Heart right ventricle (tissue), 16 donors: Measurements from ENCODE around the gene GIMAP6. TPM values are rescaled to one million over a fixed set of nuclear protein-coding genes. Genes with fewer than 3 reads are reported as not detected.
A peak's percentile ranks its signal among the peaks of the same experiment; 100 is the strongest.

ENCODE experiments used
- ATAC-seq, 8 donors: fragments of 200-7000 bp; cut with Tn5 transposase; one replicate each; pipeline ENCODE4 v1.9.1; 2020; ENCODE audit warnings: mild to moderate bottlenecking in 8 of 8, moderate library complexity in 8 of 8, moderate number of reproducible peaks in 1 of 8
- DNase-seq, 2 donors: peaks; one replicate each; pipeline ENCODE4 v3.0.0-alpha.2; 2020
- H3K27ac ChIP-seq, 10 donors: fragments of 200-600 bp; sonication (generic) in 2 of 10; one replicate each; pipeline versions ENCODE4 v1.5.0 to v1.8.0; 2020 to 2022; ENCODE audit warnings: mild to moderate bottlenecking in 3 of 10
- H3K27me3 ChIP-seq, 7 donors: fragments of 200-600 bp; one replicate each; pipeline ENCODE4 v1.8.0; 2021 to 2022; ENCODE audit warnings: mild to moderate bottlenecking in 2 of 7
- H3K36me3 ChIP-seq, 9 donors: fragments of 200-600 bp; sonication (generic) in 1 of 9; one replicate each; pipeline versions ENCODE4 v1.5.0 to v1.8.0; 2020 to 2022; ENCODE audit warnings: mild to moderate bottlenecking in 2 of 9
- H3K4me1 ChIP-seq, 9 donors: fragments of 200-600 bp; sonication (generic) in 1 of 9; one replicate each; pipeline versions ENCODE4 v1.5.0 to v1.8.0; 2020 to 2022; ENCODE audit warnings: mild to moderate bottlenecking in 4 of 9
- H3K4me3 ChIP-seq, 10 donors: fragments of 200-600 bp; sonication (generic) in 2 of 10; one replicate each; pipeline versions ENCODE4 v1.5.0 to v1.8.0; 2020 to 2022; ENCODE audit warnings: mild to moderate bottlenecking in 7 of 10, moderate library complexity in 2 of 10
- H3K9me3 ChIP-seq, 11 donors: fragments of 200-600 bp in 10 of 11; sonication (generic) in 2 of 11; one replicate each; pipeline versions ENCODE4 v1.5.0 to v1.8.0; 2013 to 2022; ENCODE audit warnings: mild to moderate bottlenecking in 2 of 11, control low read depth in 1 of 11, moderate library complexity in 1 of 11
- WGBS, 2 donors: extraction: QIAGEN DNeasy Blood & Tissue Kit; methylation state at CpG; one replicate each; pipeline ENCODE4 v1.1.7; 2013; ENCODE audit warnings: inconsistent platforms in 1 of 2; 5-methylcytosine and 5-hydroxymethylcytosine counted together
- intact Hi-C, 10 donors: fragments of 100-400 bp; cut with DNase I; formaldehyde crosslinking; loops; one replicate each; pipeline versions ENCODE4 v1.11.1 to v1.14.2; 2022
- polyA plus RNA-seq, 2 donors: library from polyadenylated mRNA; stranded (reverse); fragments of 200-250 nt; gene quantifications; one replicate each; pipeline ENCODE4 v1.2.3, GENCODE V29; 2013
- total RNA-seq, 10 donors: library from RNA; stranded (reverse); fragmentation: NEBNext Ultra II Directional in 3 of 10; extraction: Animal tissue kit (Norgen Biotek cat#: 25700) in 3 of 10; gene quantifications; one replicate each; pipeline versions ENCODE4 v1.2.1 to v1.2.4, GENCODE V29; 2021 to 2023
- TF ChIP-seq, protein P1 (sequence below), 9 donors: fragments of 200-600 bp; sonication (generic) in 2 of 9; IDR thresholded peaks; one replicate each; pipeline versions ENCODE4 v1.5.0 to v1.8.0; 2021 to 2022; ENCODE audit warnings: antibody characterized with exemption in 9 of 9, mild to moderate bottlenecking in 5 of 9, moderate library complexity in 1 of 9
- donor health status: Arrhythmogenic right ventricular cardiomyopathy.
- donor health status: ischemic (EF 13 %, LVEDD 7.1; RV severe dilation, severe dysfunction).
- donor health status: healthy with polysubstance abuse.
- donor health status: DM: no; HTN: yes; CAD: no.
- donor health status: DM: no; HTN: no; CAD: no.
- donor health status: ischemic (EF 25% LVEDD 6.9; RV normal size, moderate dysfunction).
- donor health status: ischemic (EF 25% LVEDD 5.7; RV mildly dilated, moderate dysfunction).
- donor health status: healthy.
- donor health status: DM: yes; HTN: yes; CAD: no.
- donor health status: Ischemic cardiomyopathy.
- donor health status: ischemic (EF 35%, LVEDD 5.7; RV mildly dilated, moderate dysfunction).
- donor health status: nonischemic (EF 11% LVEDD 7.7; RV severe dilation, severe dysfunction).
- donor health status: DM: yes; HTN: yes; CAD: no.
- donor health status: PGD.
- donor health status: ischemic (EF 29% LVEDD 5.4; RV normal size, mild dysfunction).
- donor health status: nonischemic (EF 23%, LVEDD 6.1; RV moderate dilation, normal function).

Gene GIMAP6
- total and polyA plus RNA-seq, 12 donors = 13.7 to 42.9 (median 24.5) TPM

DNA sequence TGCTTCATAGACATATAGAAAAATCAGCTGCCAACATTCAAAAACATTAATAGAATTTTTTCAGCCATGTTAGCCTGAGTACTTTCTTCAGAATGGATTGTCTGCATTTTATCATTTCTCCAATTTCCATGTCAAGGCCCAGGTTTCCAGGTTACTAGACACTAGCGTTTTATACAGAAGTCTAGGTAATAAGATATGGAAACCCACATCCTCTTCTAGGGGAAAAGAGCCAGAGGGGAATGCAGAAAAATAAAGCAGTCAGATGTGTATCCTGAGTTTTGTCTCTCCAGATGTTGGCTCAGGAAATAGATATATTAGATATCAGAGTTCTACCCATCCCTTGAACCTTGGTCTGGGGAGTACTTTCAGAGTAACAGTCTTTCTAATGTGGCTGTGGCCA is 44.6 kb downstream of the GIMAP6 start:
- peaks cover 0 to 41% (median 29%) of the 10 kb centered on the region in 9 donors for H3K4me1 ChIP-seq
- peaks cover 0 to 21% (median 0%) of the 10 kb centered on the region in 11 donors for H3K9me3 ChIP-seq
- DNase-seq (no peak), ATAC-seq (no peak)
- peak overlapping the region in 1 of 10 donors; percentile 25 for H3K4me3 ChIP-seq
- no peaks in the 10 kb centered on the region for H3K36me3 ChIP-seq
- intact Hi-C loops = loop anchor here in 3 of 10 donors (5.0 kb wide), 3 partner anchors 40 to 150 kb away; partner anchors contain the start of gene GIMAP5 (in 1 of the 3)
- peak overlapping the region; percentile 59 to 95 (median 78) for H3K27ac ChIP-seq
- no peaks in the 10 kb centered on the region for H3K27me3 ChIP-seq
- WGBS, 2 donors = 60% methylated on average over 1 of the region's 1 CpG
- TF ChIP-seq, protein P1, sequence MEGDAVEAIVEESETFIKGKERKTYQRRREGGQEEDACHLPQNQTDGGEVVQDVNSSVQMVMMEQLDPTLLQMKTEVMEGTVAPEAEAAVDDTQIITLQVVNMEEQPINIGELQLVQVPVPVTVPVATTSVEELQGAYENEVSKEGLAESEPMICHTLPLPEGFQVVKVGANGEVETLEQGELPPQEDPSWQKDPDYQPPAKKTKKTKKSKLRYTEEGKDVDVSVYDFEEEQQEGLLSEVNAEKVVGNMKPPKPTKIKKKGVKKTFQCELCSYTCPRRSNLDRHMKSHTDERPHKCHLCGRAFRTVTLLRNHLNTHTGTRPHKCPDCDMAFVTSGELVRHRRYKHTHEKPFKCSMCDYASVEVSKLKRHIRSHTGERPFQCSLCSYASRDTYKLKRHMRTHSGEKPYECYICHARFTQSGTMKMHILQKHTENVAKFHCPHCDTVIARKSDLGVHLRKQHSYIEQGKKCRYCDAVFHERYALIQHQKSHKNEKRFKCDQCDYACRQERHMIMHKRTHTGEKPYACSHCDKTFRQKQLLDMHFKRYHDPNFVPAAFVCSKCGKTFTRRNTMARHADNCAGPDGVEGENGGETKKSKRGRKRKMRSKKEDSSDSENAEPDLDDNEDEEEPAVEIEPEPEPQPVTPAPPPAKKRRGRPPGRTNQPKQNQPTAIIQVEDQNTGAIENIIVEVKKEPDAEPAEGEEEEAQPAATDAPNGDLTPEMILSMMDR (IDR thresholded peaks at IDR 0.05) = no peak

DNA sequence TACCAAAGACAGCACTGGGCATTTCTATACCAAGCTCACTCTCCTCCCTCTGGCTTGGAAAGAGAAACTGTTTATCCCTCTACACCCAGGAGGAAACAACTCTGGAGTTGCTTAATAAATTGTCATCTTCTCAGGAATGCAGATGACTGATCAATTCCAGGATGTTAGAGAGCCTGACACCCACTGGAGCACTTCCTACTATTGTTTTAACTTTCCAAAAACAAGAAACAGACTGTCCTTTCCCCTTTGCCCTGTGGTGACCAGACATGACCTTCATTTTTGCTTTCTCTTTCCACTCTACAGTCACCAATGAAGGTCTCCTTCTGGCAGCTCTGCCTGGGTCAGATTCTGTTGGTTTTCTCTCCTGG is 45.4 kb downstream of the GIMAP6 start:
- H3K27ac ChIP-seq = peak overlapping the region; percentile 59 to 95 (median 78)
- TF ChIP-seq, protein P1 (IDR thresholded peaks at IDR 0.05) = no peak
- H3K36me3 ChIP-seq = no peaks in the 10 kb centered on the region
- ATAC-seq (peak; percentile 89 to 97 (median 93)), DNase-seq (peak in 1 of 2 donors; percentile 49)
- intact Hi-C loops = loop anchor here in 3 of 10 donors (5.0 kb wide), 3 partner anchors 41 to 151 kb away; partner anchors contain the start of gene GIMAP5 (in 1 of the 3)
- no peaks in the 10 kb centered on the region for H3K27me3 ChIP-seq
- H3K4me3 ChIP-seq = peak overlapping the region in 2 of 10 donors; percentile 14 to 25
- peaks cover 0 to 14% (median 0%) of the 10 kb centered on the region in 11 donors for H3K9me3 ChIP-seq
- peaks cover 0 to 41% (median 29%) of the 10 kb centered on the region in 9 donors for H3K4me1 ChIP-seq

DNA sequence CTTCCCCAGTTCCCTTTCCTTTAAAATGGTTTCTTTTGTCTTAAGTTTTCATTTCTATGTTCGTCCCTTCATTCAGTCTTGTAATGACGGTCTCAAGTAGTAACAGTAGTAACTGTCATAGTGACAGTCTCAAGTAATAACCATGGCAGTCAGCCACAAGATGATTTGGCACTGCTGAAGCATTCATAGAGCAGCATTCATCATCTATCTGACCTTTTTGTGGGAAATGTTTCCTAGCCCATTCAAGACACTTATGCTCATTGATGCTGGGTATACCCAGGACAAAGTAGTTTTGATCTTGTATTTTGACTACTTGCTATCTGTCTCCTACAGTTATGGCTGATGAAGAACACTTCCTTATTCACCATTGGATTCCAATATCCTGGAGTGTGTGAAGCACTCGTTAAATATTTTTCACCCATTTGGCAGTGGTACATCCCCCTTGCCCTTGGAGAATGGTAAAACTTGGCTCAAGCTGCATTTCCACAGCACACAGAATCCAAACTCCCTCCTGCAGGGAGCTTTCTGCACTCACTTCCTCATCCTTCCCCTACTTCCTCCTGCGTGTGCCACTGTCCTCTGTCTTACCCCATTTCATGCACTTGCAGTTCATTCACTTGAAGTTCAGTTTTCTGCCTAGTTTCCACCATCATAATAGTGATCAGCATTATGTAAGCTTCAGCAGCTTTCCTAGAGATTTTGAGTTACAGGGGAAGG is 46.0 kb downstream of the GIMAP6 start:
- Histone ChIP-seq H3K36me3 (no peaks in the 10 kb centered on the region), H3K4me1 (peaks cover 0 to 41% (median 29%) of the 10 kb centered on the region in 9 donors), H3K27me3 (no peaks in the 10 kb centered on the region), H3K27ac (peak overlapping the region; percentile 50 to 95 (median 77)), H3K4me3 (peak overlapping the region in 2 of 10 donors; percentile 14 to 17), H3K9me3 (peaks cover 0 to 14% (median 1%) of the 10 kb centered on the region in 11 donors)
- intact Hi-C loops = loop anchor here in 3 of 10 donors (5.0 kb wide), 3 partner anchors 41 to 151 kb away; partner anchors contain the start of gene GIMAP5 (in 1 of the 3)
- ATAC-seq = peak; percentile 49 to 71 (median 58)
- TF ChIP-seq, protein P1 (IDR thresholded peaks at IDR 0.05) = no peak
- WGBS, 2 donors = 43 to 44% methylated on average over 4 of the region's 4 CpGs
- DNase-seq = no peak

DNA sequence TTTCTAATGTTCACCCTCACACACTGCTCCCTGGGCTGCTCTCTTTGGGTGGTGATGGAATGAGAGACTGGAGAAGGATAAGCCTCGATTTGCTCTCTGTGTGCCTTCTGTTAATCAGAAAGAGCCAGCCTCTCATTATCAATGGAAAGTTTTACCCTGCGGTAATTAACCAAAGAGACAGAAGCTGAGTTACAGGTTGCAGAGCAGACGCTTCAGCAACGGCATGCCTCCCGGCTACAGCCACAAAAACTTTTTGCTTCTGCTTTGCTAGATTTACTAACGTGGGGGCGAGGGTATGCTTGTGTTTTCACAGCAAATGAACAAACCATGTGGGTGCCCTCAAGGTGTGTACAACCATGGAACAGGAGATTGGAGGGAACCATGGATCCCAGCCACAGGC is 47.0 kb downstream of the GIMAP6 start:
- Histone ChIP-seq H3K36me3 (no peaks in the 10 kb centered on the region), H3K9me3 (peaks cover 0 to 20% (median 6%) of the 10 kb centered on the region in 11 donors), H3K27me3 (no peaks in the 10 kb centered on the region), H3K4me3 (no peak overlapping the region), H3K4me1 (peaks cover 0 to 46% (median 29%) of the 10 kb centered on the region in 9 donors), H3K27ac (peak overlapping the region; percentile 45 to 95 (median 77))
- intact Hi-C loops = loop anchor here in 3 of 10 donors (5.0 kb wide), 3 partner anchors 42 to 152 kb away; partner anchors contain the start of gene GIMAP5 (in 1 of the 3)
- TF ChIP-seq, protein P1 (IDR thresholded peaks at IDR 0.05) = no peak
- DNase-seq (no peak), ATAC-seq (no peak)
- 82 to 85% methylated on average over 7 of the region's 7 CpGs for WGBS, 2 donors
